Liver (tissue), 3 donors: ENCODE measurements around the gene RPLP2.

ENCODE experiments used
- CTCF ChIP-seq: fragments of 150-350 bp; IDR thresholded peaks from 2 replicates; pipeline ENCODE4 v1.5.1; 2017; ENCODE audit warnings: improper control_type of control experiment, low read depth, low read length; ENCODE audit not compliant: missing input control
- EGR1 ChIP-seq, 2 donors: IDR thresholded peaks; 2 replicates each; pipeline ENCODE4 v1.6.1; 2016 to 2018; ENCODE audit warnings: antibody characterized with exemption in 2 of 2, low read depth in 2 of 2
- FOXA2 ChIP-seq: IDR thresholded peaks from 2 replicates; pipeline ENCODE4 v1.6.1; 2016; ENCODE audit warnings: antibody characterized with exemption
- HNF4A ChIP-seq, 2 donors: conservative IDR thresholded peaks; 2 replicates each; pipeline ENCODE4 v1.6.1; 2016; ENCODE audit warnings: antibody characterized with exemption in 2 of 2, mild to moderate bottlenecking in 2 of 2
- HNF4G ChIP-seq: IDR thresholded peaks from 2 replicates; pipeline ENCODE4 v1.6.1; 2016; ENCODE audit warnings: antibody characterized with exemption
- JUND ChIP-seq, 2 donors: IDR thresholded peaks; 2 replicates each; pipeline ENCODE4 v1.6.1; 2016; ENCODE audit warnings: antibody characterized with exemption in 2 of 2
- MAX ChIP-seq: IDR thresholded peaks from 2 replicates; pipeline ENCODE4 v1.6.1; 2016; ENCODE audit warnings: antibody characterized with exemption
- RAD21 ChIP-seq, 2 donors: IDR thresholded peaks; 2 replicates each; pipeline ENCODE4 v1.6.1; 2016; ENCODE audit warnings: antibody characterized with exemption in 2 of 2, mild to moderate bottlenecking in 2 of 2
- REST ChIP-seq: IDR thresholded peaks from 2 replicates; pipeline ENCODE4 v1.6.1; 2016; ENCODE audit warnings: antibody characterized with exemption, mild to moderate bottlenecking
- RXRA ChIP-seq, 2 donors: IDR thresholded peaks; 2 replicates each; pipeline ENCODE4 v1.6.1; 2017 to 2018; ENCODE audit warnings: antibody characterized with exemption in 2 of 2, mild to moderate bottlenecking in 1 of 2
- TAF1 ChIP-seq: conservative IDR thresholded peaks from 2 replicates; pipeline ENCODE4 v1.6.1; 2016; ENCODE audit warnings: antibody characterized with exemption, mild to moderate bottlenecking
- YY1 ChIP-seq: IDR thresholded peaks from 2 replicates; pipeline ENCODE4 v1.6.1; 2016; ENCODE audit warnings: antibody characterized with exemption, mild to moderate bottlenecking
- ZBTB33 ChIP-seq: IDR thresholded peaks from 2 replicates; pipeline ENCODE4 v1.6.1; 2016; ENCODE audit warnings: antibody characterized with exemption
- TF ChIP-seq, protein P1 (sequence below): IDR thresholded peaks from 2 replicates; pipeline ENCODE4 v1.6.1; 2016; ENCODE audit warnings: antibody characterized with exemption
- donor health status: healthy.
- donor health status: healthy.

DNA sequence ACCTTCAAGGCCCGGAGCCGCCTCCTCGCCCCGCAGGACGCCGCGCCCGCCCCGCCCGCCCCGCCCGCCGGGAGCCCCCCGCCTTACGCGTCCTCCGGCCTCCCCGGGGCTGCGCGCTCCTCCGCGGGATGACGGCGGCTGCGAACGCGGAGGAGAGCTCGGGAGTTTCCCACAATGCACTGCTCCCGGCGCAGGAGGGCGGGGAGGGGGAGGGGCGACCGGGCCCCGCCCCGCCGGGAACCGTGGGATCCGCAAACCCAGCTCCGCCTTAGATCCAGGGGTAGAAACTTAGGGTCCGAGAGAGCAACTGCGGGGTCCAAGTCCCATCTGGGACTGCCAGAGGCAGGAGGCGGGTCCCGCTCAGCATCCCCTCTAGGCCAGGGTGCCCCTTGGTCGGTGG is 19.8 kb upstream of the RPLP2 start, which contains the start of gene CEND1:
- TF ChIP-seq EGR1 (IDR thresholded peaks at IDR 0.05; ENCODE audit: low read depth in 2 of 2) (no peak), CTCF (no peak), FOXA2 (no peak), TAF1 (no peak), JUND (IDR thresholded peaks at IDR 0.05) (no peak), RXRA (IDR thresholded peaks at IDR 0.05) (no peak), ZBTB33 (no peak), YY1 (no peak), REST (no peak), HNF4A (conservative IDR thresholded peaks at IDR 0.05) (no peak), HNF4G (no peak), RAD21 (IDR thresholded peaks at IDR 0.05) (no peak), MAX (no peak)
- TF ChIP-seq, protein P1, sequence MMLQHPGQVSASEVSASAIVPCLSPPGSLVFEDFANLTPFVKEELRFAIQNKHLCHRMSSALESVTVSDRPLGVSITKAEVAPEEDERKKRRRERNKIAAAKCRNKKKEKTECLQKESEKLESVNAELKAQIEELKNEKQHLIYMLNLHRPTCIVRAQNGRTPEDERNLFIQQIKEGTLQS = no peak
